Mesenchymal stem cell (in vitro differentiated cells and primary cell): ENCODE data around the gene HIPK2.

ENCODE experiments used
- DNase-seq: peaks from one replicate; pipeline ENCODE4 v3.0.0-alpha.2; 2013
- H2AFZ ChIP-seq: one replicate; pipeline ENCODE4 v1.6.1; 2013; ENCODE audit warnings: low read depth, mild to moderate bottlenecking, control low read depth, inconsistent platforms, low read length, moderate library complexity
- H2AK5ac ChIP-seq: 2 replicates; pipeline ENCODE4 v1.6.1; 2013; ENCODE audit warnings: low read length, moderate library complexity, mild to moderate bottlenecking, inconsistent platforms; ENCODE audit not compliant: severe bottlenecking
- H2BK120ac ChIP-seq: one replicate; pipeline ENCODE4 v1.6.1; 2013; ENCODE audit warnings: low read depth, mild to moderate bottlenecking, inconsistent platforms, low read length, moderate library complexity
- H2BK12ac ChIP-seq, 2 experiments: one replicate each; pipeline ENCODE4 v1.6.1; 2013; ENCODE audit warnings: inconsistent platforms in 2 of 2, low read length in 2 of 2, mild to moderate bottlenecking in 2 of 2, moderate library complexity in 2 of 2, control low read depth in 1 of 2
- H2BK15ac ChIP-seq: one replicate; pipeline ENCODE4 v1.6.1; 2013; ENCODE audit warnings: mild to moderate bottlenecking, low read depth, inconsistent platforms; ENCODE audit not compliant: poor library complexity, severe bottlenecking
- H2BK5ac ChIP-seq: 2 replicates; pipeline ENCODE4 v1.6.1; 2013; ENCODE audit warnings: low read depth, mild to moderate bottlenecking, low read length, control low read depth, inconsistent platforms; ENCODE audit not compliant: poor library complexity, severe bottlenecking
- H3K14ac ChIP-seq, 2 experiments: one replicate each; pipeline ENCODE4 v1.6.1; 2013; ENCODE audit warnings: inconsistent platforms in 2 of 2, low read length in 2 of 2, control low read depth in 1 of 2, mild to moderate bottlenecking in 1 of 2, moderate library complexity in 1 of 2
- H3K18ac ChIP-seq, 2 experiments: one replicate each; pipeline ENCODE4 v1.6.1; 2013; ENCODE audit warnings: inconsistent platforms in 2 of 2, low read length in 2 of 2, control low read depth in 1 of 2, low read depth in 1 of 2, mild to moderate bottlenecking in 1 of 2
- H3K23ac ChIP-seq, 2 experiments: one replicate each; pipeline ENCODE4 v1.6.1; 2013; ENCODE audit warnings: inconsistent platforms in 2 of 2, low read length in 2 of 2, mild to moderate bottlenecking in 2 of 2, moderate library complexity in 2 of 2, control low read depth in 1 of 2
- H3K27ac ChIP-seq: 2 replicates; pipeline ENCODE4 v1.5.1; 2013; ENCODE audit warnings: mild to moderate bottlenecking, moderate library complexity, low read length, control low read depth, inconsistent platforms; ENCODE audit not compliant: poor library complexity, severe bottlenecking
- H3K27me3 ChIP-seq, 2 experiments: 2 replicates each; pipeline versions ENCODE4 v1.6.1 to v1.7.0; 2013; ENCODE audit warnings: low read length in 2 of 2, mild to moderate bottlenecking in 2 of 2, moderate library complexity in 2 of 2, control low read depth in 1 of 2, inconsistent platforms in 1 of 2; ENCODE audit not compliant: control insufficient read depth in 1 of 2, insufficient read depth in 1 of 2
- H3K36me3 ChIP-seq, 2 experiments: 2 replicates each; pipeline versions ENCODE4 v1.6.1 to v1.7.0; 2013; ENCODE audit warnings: low read length in 2 of 2, control low read depth in 1 of 2, inconsistent platforms in 1 of 2, low read depth in 1 of 2, mild to moderate bottlenecking in 1 of 2; ENCODE audit not compliant: insufficient read depth in 2 of 2, control insufficient read depth in 1 of 2
- H3K4ac ChIP-seq, 2 experiments: one replicate each; pipeline ENCODE4 v1.6.1; 2013; ENCODE audit warnings: inconsistent platforms in 2 of 2, low read length in 2 of 2, mild to moderate bottlenecking in 2 of 2, moderate library complexity in 2 of 2, control low read depth in 1 of 2, low read depth in 1 of 2
- H3K4me1 ChIP-seq: 2 replicates; pipeline ENCODE4 v1.6.1; 2013; ENCODE audit warnings: low read depth, low read length, control low read depth; ENCODE audit not compliant: control insufficient read depth, insufficient read depth
- H3K4me2 ChIP-seq: 2 replicates; pipeline ENCODE4 v1.6.1; 2013; ENCODE audit warnings: low read length, mild to moderate bottlenecking, inconsistent platforms; ENCODE audit not compliant: poor library complexity, severe bottlenecking
- H3K4me3 ChIP-seq, 2 experiments: 2 replicates each; pipeline versions ENCODE4 v1.5.1 to v1.7.0; 2013; ENCODE audit warnings: low read length in 2 of 2, mild to moderate bottlenecking in 2 of 2, control low read depth in 1 of 2, low read depth in 1 of 2; ENCODE audit not compliant: insufficient read depth in 1 of 2
- H3K79me1 ChIP-seq: replicated peaks from 2 replicates; pipeline ENCODE4 v1.6.1; 2013; ENCODE audit warnings: mild to moderate bottlenecking, control low read depth, low read length, inconsistent platforms; ENCODE audit not compliant: poor library complexity, severe bottlenecking
- H3K9ac ChIP-seq: 2 replicates; pipeline ENCODE4 v1.7.0; 2013; ENCODE audit warnings: mild to moderate bottlenecking, low read length, moderate library complexity
- H3K9me3 ChIP-seq: 2 replicates; pipeline ENCODE4 v1.7.0; 2013; ENCODE audit warnings: mild to moderate bottlenecking, low read length; ENCODE audit not compliant: control insufficient read depth
- H4K8ac ChIP-seq: one replicate; pipeline ENCODE4 v1.6.1; 2013; ENCODE audit warnings: inconsistent platforms, mild to moderate bottlenecking, low read length, moderate library complexity
- H4K91ac ChIP-seq: one replicate; pipeline ENCODE4 v1.6.1; 2013; ENCODE audit warnings: mild to moderate bottlenecking, low read length, inconsistent platforms
- WGBS: methylation state at CpG from one replicate; pipeline ENCODE4 v1.1.7; 2013; ENCODE audit warnings: mixed read lengths; 5-methylcytosine and 5-hydroxymethylcytosine counted together

HIPK2 gene

GRCh38 chr7:139773371-139773770, 4.4 kb downstream of the HIPK2 start:
- H2BK15ac ChIP-seq = no peak overlapping the region
- no peak overlapping the region for H2BK5ac ChIP-seq
- H3K79me1 ChIP-seq = no peaks in the 10 kb centered on the region
- no peak overlapping the region for H3K9ac ChIP-seq
- no peak overlapping the region for H4K8ac ChIP-seq
- H3K27ac ChIP-seq = peak overlapping the region; percentile 73
- peak overlapping the region in 1 of 2 experiments; percentile 93 for H3K4ac ChIP-seq
- no peak overlapping the region for H2AFZ ChIP-seq
- no peak overlapping the region for H3K4me3 ChIP-seq
- H2BK120ac ChIP-seq = no peak overlapping the region
- no peak overlapping the region for H3K14ac ChIP-seq
- H3K27me3 ChIP-seq = no peaks in the 10 kb centered on the region
- H3K4me2 ChIP-seq = no peak overlapping the region
- H3K36me3 ChIP-seq = peaks cover 8 to 19% of the 10 kb centered on the region in 2 experiments
- no peak overlapping the region for H2BK12ac ChIP-seq
- no peak overlapping the region for H3K23ac ChIP-seq
- peaks cover 20% of the 10 kb centered on the region for H3K4me1 ChIP-seq
- DNase-seq = peak; percentile 7
- H2AK5ac ChIP-seq = no peak overlapping the region
- no peaks in the 10 kb centered on the region for H3K9me3 ChIP-seq
- H3K18ac ChIP-seq = peak overlapping the region in 1 of 2 experiments; percentile 71
- WGBS = 100% methylated on average over 5 of the region's 5 CpGs
- no peak overlapping the region for H4K91ac ChIP-seq

- H3K4me1 ChIP-seq = peaks cover 21% of the 10 kb centered on the region
- H3K27ac ChIP-seq = no peak overlapping the region
- H3K4ac ChIP-seq = no peak overlapping the region
- H3K9ac ChIP-seq = no peak overlapping the region
- no peak overlapping the region for H2AK5ac ChIP-seq
- H3K23ac ChIP-seq = no peak overlapping the region
- no peak overlapping the region for H3K4me3 ChIP-seq
- H2AFZ ChIP-seq = no peak overlapping the region
- no peaks in the 10 kb centered on the region for H3K9me3 ChIP-seq
- no peak overlapping the region for H4K8ac ChIP-seq
- H2BK12ac ChIP-seq = no peak overlapping the region
- no peak overlapping the region for H3K4me2 ChIP-seq
- WGBS = 89% methylated on average over 5 of the region's 6 CpGs
- no peak for DNase-seq
- H3K14ac ChIP-seq = no peak overlapping the region
- H3K18ac ChIP-seq = no peak overlapping the region
- H3K27me3 ChIP-seq = no peaks in the 10 kb centered on the region
- H2BK120ac ChIP-seq = no peak overlapping the region
- H3K79me1 ChIP-seq = no peaks in the 10 kb centered on the region
- peaks cover 9 to 19% of the 10 kb centered on the region in 2 experiments for H3K36me3 ChIP-seq
- H2BK15ac ChIP-seq = no peak overlapping the region
- no peak overlapping the region for H2BK5ac ChIP-seq
- no peak overlapping the region for H4K91ac ChIP-seq
Observed at GRCh38 chr7:139772873-139773272, 4.9 kb downstream of the HIPK2 start.

- H2BK120ac ChIP-seq = no peak overlapping the region
- H3K4me1 ChIP-seq = peaks cover 24% of the 10 kb centered on the region
- no peaks in the 10 kb centered on the region for H3K27me3 ChIP-seq
- peaks cover 10 to 19% of the 10 kb centered on the region in 2 experiments for H3K36me3 ChIP-seq
- H4K8ac ChIP-seq = peak overlapping the region; percentile 70
- H2AFZ ChIP-seq = no peak overlapping the region
- no peaks in the 10 kb centered on the region for H3K79me1 ChIP-seq
- peak overlapping the region; percentile 65 for H4K91ac ChIP-seq
- H3K14ac ChIP-seq = no peak overlapping the region
- H3K4me3 ChIP-seq = no peak overlapping the region
- DNase-seq = peak; percentile 33
- peak overlapping the region; percentile 62 for H3K27ac ChIP-seq
- H3K23ac ChIP-seq = peak overlapping the region in 1 of 2 experiments; percentile 1
- H3K18ac ChIP-seq = peak overlapping the region; percentile 13 to 49
- H3K4me2 ChIP-seq = no peak overlapping the region
- peak overlapping the region in 1 of 2 experiments; percentile 7 for H2BK12ac ChIP-seq
- H3K4ac ChIP-seq = peak overlapping the region; percentile 76
- H3K9ac ChIP-seq = no peak overlapping the region
- H2BK15ac ChIP-seq = peak overlapping the region; percentile 3
- 97% methylated on average over 7 of the region's 7 CpGs for WGBS
- H2AK5ac ChIP-seq = peak overlapping the region; percentile 71
- H3K9me3 ChIP-seq = no peaks in the 10 kb centered on the region
- no peak overlapping the region for H2BK5ac ChIP-seq
Observed at GRCh38 chr7:139772115-139772514, 5.7 kb downstream of the HIPK2 start.

GRCh38 chr7:139771001-139771956, 6.5 kb downstream of the HIPK2 start:
- Histone ChIP-seq H3K4me2 (peak overlapping the region; percentile 54), H2BK15ac (no peak overlapping the region), H3K4me3 (no peak overlapping the region), H3K9ac (no peak overlapping the region), H3K18ac (no peak overlapping the region), H3K14ac (no peak overlapping the region), H2BK12ac (no peak overlapping the region), H2AFZ (no peak overlapping the region), H3K27me3 (no peaks in the 10 kb centered on the region), H3K79me1 (no peaks in the 10 kb centered on the region), H2BK120ac (no peak overlapping the region), H2AK5ac (no peak overlapping the region), H3K36me3 (peaks cover 10 to 19% of the 10 kb centered on the region in 2 experiments), H3K9me3 (no peaks in the 10 kb centered on the region), H3K4me1 (peaks cover 24% of the 10 kb centered on the region), H2BK5ac (no peak overlapping the region), H3K4ac (no peak overlapping the region), H4K91ac (no peak overlapping the region), H3K27ac (peak overlapping the region; percentile 62), H3K23ac (no peak overlapping the region), H4K8ac (no peak overlapping the region)
- DNase-seq = peak; percentile 91
- 16% methylated on average over 13 of the region's 15 CpGs for WGBS
